Liver (tissue), 9 donors: ENCODE measurements around the gene CDH22. TPM values are rescaled to one million over a fixed set of nuclear protein-coding genes. Genes with fewer than 3 reads are reported as not detected.

Experiments
- DNase-seq: peaks from one replicate; pipeline ENCODE4 v3.0.0-alpha.2; 2017; ENCODE audit warnings: low spot score
- H3K27ac ChIP-seq, 2 donors: one replicate each; pipeline ENCODE4 v1.7.0; 2013; ENCODE audit warnings: inconsistent platforms in 2 of 2, low read length in 2 of 2, control low read depth in 1 of 2, low read depth in 1 of 2, mild to moderate bottlenecking in 1 of 2
- H3K27me3 ChIP-seq, 4 donors: one replicate each; pipeline versions ENCODE4 v1.6.1 to v1.7.0; 2013; ENCODE audit warnings: low read length in 3 of 4, inconsistent platforms in 1 of 4, mild to moderate bottlenecking in 1 of 4, moderate library complexity in 1 of 4; ENCODE audit not compliant: control insufficient read depth in 4 of 4, insufficient read depth in 4 of 4
- H3K36me3 ChIP-seq, 4 donors: one replicate each; pipeline versions ENCODE4 v1.6.1 to v1.7.0; 2013; ENCODE audit warnings: low read length in 3 of 4, mild to moderate bottlenecking in 3 of 4, low read depth in 1 of 4, moderate library complexity in 1 of 4; ENCODE audit not compliant: control insufficient read depth in 4 of 4, insufficient read depth in 3 of 4
- H3K4me1 ChIP-seq, 4 donors: one replicate each; pipeline versions ENCODE4 v1.6.1 to v1.7.0; 2013; ENCODE audit warnings: low read length in 3 of 4, mild to moderate bottlenecking in 3 of 4, moderate library complexity in 1 of 4; ENCODE audit not compliant: control insufficient read depth in 4 of 4, insufficient read depth in 4 of 4
- H3K4me3 ChIP-seq, 3 donors: one replicate each; pipeline versions ENCODE4 v1.6.1 to v1.7.0; 2013; ENCODE audit warnings: low read length in 3 of 3, control low read depth in 1 of 3, low read depth in 1 of 3, mild to moderate bottlenecking in 1 of 3
- H3K9ac ChIP-seq, 2 donors: one replicate each; pipeline ENCODE4 v1.7.0; 2013; ENCODE audit warnings: low read length in 2 of 2, mild to moderate bottlenecking in 2 of 2, moderate library complexity in 2 of 2, control low read depth in 1 of 2, low read depth in 1 of 2
- H3K9me3 ChIP-seq, 4 donors: one replicate each; pipeline versions ENCODE4 v1.6.1 to v1.7.0; 2013; ENCODE audit warnings: low read length in 3 of 4; ENCODE audit not compliant: control insufficient read depth in 4 of 4
- CTCF ChIP-seq: fragments of 150-350 bp; IDR thresholded peaks from 2 replicates; pipeline ENCODE4 v1.5.1; 2017; ENCODE audit warnings: improper control_type of control experiment, low read depth, low read length; ENCODE audit not compliant: missing input control
- EGR1 ChIP-seq, 2 donors: IDR thresholded peaks; 2 replicates each; pipeline ENCODE4 v1.6.1; 2016 to 2018; ENCODE audit warnings: antibody characterized with exemption in 2 of 2, low read depth in 2 of 2
- FOXA1 ChIP-seq: IDR thresholded peaks from 2 replicates; pipeline ENCODE4 v1.6.1; 2016; ENCODE audit warnings: antibody characterized with exemption
- FOXA2 ChIP-seq: IDR thresholded peaks from 2 replicates; pipeline ENCODE4 v1.6.1; 2016; ENCODE audit warnings: antibody characterized with exemption
- GABPA ChIP-seq, 2 donors: IDR thresholded peaks in 1 of 2; conservative IDR thresholded peaks in 1 of 2; 2 replicates each; pipeline ENCODE4 v1.6.1; 2016; ENCODE audit warnings: antibody characterized with exemption in 2 of 2, mild to moderate bottlenecking in 1 of 2, moderate library complexity in 1 of 2
- HNF4A ChIP-seq, 2 donors: conservative IDR thresholded peaks; 2 replicates each; pipeline ENCODE4 v1.6.1; 2016; ENCODE audit warnings: antibody characterized with exemption in 2 of 2, mild to moderate bottlenecking in 2 of 2
- HNF4G ChIP-seq: IDR thresholded peaks from 2 replicates; pipeline ENCODE4 v1.6.1; 2016; ENCODE audit warnings: antibody characterized with exemption
- JUND ChIP-seq, 2 donors: IDR thresholded peaks; 2 replicates each; pipeline ENCODE4 v1.6.1; 2016; ENCODE audit warnings: antibody characterized with exemption in 2 of 2
- NR2F2 ChIP-seq: IDR thresholded peaks from 2 replicates; pipeline ENCODE4 v1.6.1; 2016; ENCODE audit warnings: antibody characterized with exemption
- RAD21 ChIP-seq, 2 donors: IDR thresholded peaks; 2 replicates each; pipeline ENCODE4 v1.6.1; 2016; ENCODE audit warnings: antibody characterized with exemption in 2 of 2, mild to moderate bottlenecking in 2 of 2
- RXRA ChIP-seq, 2 donors: IDR thresholded peaks; 2 replicates each; pipeline ENCODE4 v1.6.1; 2017 to 2018; ENCODE audit warnings: antibody characterized with exemption in 2 of 2, mild to moderate bottlenecking in 1 of 2
- SP1 ChIP-seq: IDR thresholded peaks from 2 replicates; pipeline ENCODE4 v1.6.1; 2018; ENCODE audit warnings: antibody characterized with exemption, mild to moderate bottlenecking
- TAF1 ChIP-seq: conservative IDR thresholded peaks from 2 replicates; pipeline ENCODE4 v1.6.1; 2016; ENCODE audit warnings: antibody characterized with exemption, mild to moderate bottlenecking
- YY1 ChIP-seq: IDR thresholded peaks from 2 replicates; pipeline ENCODE4 v1.6.1; 2016; ENCODE audit warnings: antibody characterized with exemption, mild to moderate bottlenecking
- WGBS: extraction: QIAGEN DNeasy Blood & Tissue Kit; methylation state at CpG from one replicate; pipeline ENCODE4 v1.1.7; 2013; 5-methylcytosine and 5-hydroxymethylcytosine counted together
- polyA plus RNA-seq, 2 donors: library from polyadenylated mRNA; stranded (reverse) in 1 of 2; unstranded in 1 of 2; fragments of 200-250 nt in 1 of 2; fragments of >200 nt in 1 of 2; fragmentation: Nextera tagmentation in 1 of 2; extraction: Ambion mirVana in 1 of 2; gene quantifications; one replicate each; pipeline versions ENCODE4 v1.2.1 to v1.2.3, GENCODE V29; 2013 to 2015
- total RNA-seq, 2 donors: library from RNA; depleted of rRNA; stranded (reverse); fragments of >200 nt; gene quantifications; one replicate each; pipeline ENCODE4 v1.2.3, GENCODE V29; 2014
- TF ChIP-seq, protein P1 (sequence below): IDR thresholded peaks from 2 replicates; pipeline ENCODE4 v1.6.1; 2016; ENCODE audit warnings: antibody characterized with exemption
- TF ChIP-seq, protein P2 (sequence below): IDR thresholded peaks from 2 replicates; pipeline ENCODE4 v1.6.1; 2016; ENCODE audit warnings: antibody characterized with exemption
- TF ChIP-seq, protein P3 (sequence below): IDR thresholded peaks from 2 replicates; pipeline ENCODE4 v1.6.1; 2016; ENCODE audit warnings: antibody characterized with exemption
- donor health status: healthy.
- donor health status: healthy.
- donor health status: healthy.
- donor health status: healthy.
- donor health status: healthy.

The CDH22 gene
- total and polyA plus RNA-seq, 4 donors = 0.02 TPM; not detected in 3

GRCh38 chr20:46349742-46350056 lies 41.4 kb upstream of the CDH22 start (continued):
- no peak for TF ChIP-seq FOXA1
- TF ChIP-seq, protein P1, sequence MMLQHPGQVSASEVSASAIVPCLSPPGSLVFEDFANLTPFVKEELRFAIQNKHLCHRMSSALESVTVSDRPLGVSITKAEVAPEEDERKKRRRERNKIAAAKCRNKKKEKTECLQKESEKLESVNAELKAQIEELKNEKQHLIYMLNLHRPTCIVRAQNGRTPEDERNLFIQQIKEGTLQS = no peak
- TF ChIP-seq HNF4A (conservative IDR thresholded peaks at IDR 0.05) = no peak
- TF ChIP-seq YY1 = no peak
- no peak for TF ChIP-seq RAD21 (IDR thresholded peaks at IDR 0.05)

GRCh38 chr20:46349035-46349741 lies 40.9 kb upstream of the CDH22 start:
- Histone ChIP-seq H3K4me1 (peaks cover 0 to 6% (median 2%) of the 10 kb centered on the region in 4 donors), H3K36me3 (peaks cover 0 to 22% (median 9%) of the 10 kb centered on the region in 4 donors), H3K9me3 (no peaks in the 10 kb centered on the region), H3K27me3 (no peaks in the 10 kb centered on the region), H3K9ac (no peak overlapping the region), H3K4me3 (no peak overlapping the region), H3K27ac (no peak overlapping the region)
- peak; percentile 65 for DNase-seq
- 67% methylated on average over 12 of the region's 12 CpGs for WGBS
- TF ChIP-seq CTCF (peak; percentile 61), RAD21 (IDR thresholded peaks at IDR 0.05) (peak; percentile 80 to 86), FOXA2 (no peak), GABPA (IDR thresholded peaks at IDR 0.05 in 1 of 2, conservative IDR thresholded peaks at IDR 0.05 in 1 of 2) (no peak), HNF4G (no peak), TAF1 (no peak)

GRCh38 chr20:46347841-46348803 lies 39.8 kb upstream of the CDH22 start:
- no peaks in the 10 kb centered on the region for H3K9me3 ChIP-seq
- peaks cover 0 to 22% (median 9%) of the 10 kb centered on the region in 4 donors for H3K36me3 ChIP-seq
- WGBS = 86% methylated on average over 25 of the region's 25 CpGs
- TF ChIP-seq FOXA2 = no peak
- no peak for TF ChIP-seq FOXA1
- no peak overlapping the region for H3K27ac ChIP-seq
- H3K4me1 ChIP-seq = peaks cover 0 to 4% (median under 1%) of the 10 kb centered on the region in 4 donors
- no peak overlapping the region for H3K9ac ChIP-seq
- no peak overlapping the region for H3K4me3 ChIP-seq
- no peaks in the 10 kb centered on the region for H3K27me3 ChIP-seq
- no peak for DNase-seq

GRCh38 chr20:46346770-46347169 lies 38.5 kb upstream of the CDH22 start:
- H3K27ac ChIP-seq = no peak overlapping the region
- peaks cover 0 to 21% (median 6%) of the 10 kb centered on the region in 4 donors for H3K36me3 ChIP-seq
- H3K4me1 ChIP-seq = peaks cover 0 to 6% (median 2%) of the 10 kb centered on the region in 4 donors
- peaks cover 0 to 4% (median 1%) of the 10 kb centered on the region in 4 donors for H3K27me3 ChIP-seq
- no peak for DNase-seq
- H3K9ac ChIP-seq = no peak overlapping the region
- WGBS = 86% methylated on average over 8 of the region's 8 CpGs
- no peaks in the 10 kb centered on the region for H3K9me3 ChIP-seq
- H3K4me3 ChIP-seq = no peak overlapping the region
- TF ChIP-seq FOXA1 = no peak
- no peak for TF ChIP-seq JUND (IDR thresholded peaks at IDR 0.05)
- no peak for TF ChIP-seq FOXA2
- TF ChIP-seq EGR1 (IDR thresholded peaks at IDR 0.05; ENCODE audit: low read depth in 2 of 2) = no peak
- no peak for TF ChIP-seq NR2F2
- no peak for TF ChIP-seq RXRA (IDR thresholded peaks at IDR 0.05)
- no peak for TF ChIP-seq YY1
- TF ChIP-seq CTCF = no peak
- no peak for TF ChIP-seq TAF1
- TF ChIP-seq, protein P2, sequence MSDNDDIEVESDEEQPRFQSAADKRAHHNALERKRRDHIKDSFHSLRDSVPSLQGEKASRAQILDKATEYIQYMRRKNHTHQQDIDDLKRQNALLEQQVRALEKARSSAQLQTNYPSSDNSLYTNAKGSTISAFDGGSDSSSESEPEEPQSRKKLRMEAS = no peak
- no peak for TF ChIP-seq SP1
- TF ChIP-seq, protein P3, sequence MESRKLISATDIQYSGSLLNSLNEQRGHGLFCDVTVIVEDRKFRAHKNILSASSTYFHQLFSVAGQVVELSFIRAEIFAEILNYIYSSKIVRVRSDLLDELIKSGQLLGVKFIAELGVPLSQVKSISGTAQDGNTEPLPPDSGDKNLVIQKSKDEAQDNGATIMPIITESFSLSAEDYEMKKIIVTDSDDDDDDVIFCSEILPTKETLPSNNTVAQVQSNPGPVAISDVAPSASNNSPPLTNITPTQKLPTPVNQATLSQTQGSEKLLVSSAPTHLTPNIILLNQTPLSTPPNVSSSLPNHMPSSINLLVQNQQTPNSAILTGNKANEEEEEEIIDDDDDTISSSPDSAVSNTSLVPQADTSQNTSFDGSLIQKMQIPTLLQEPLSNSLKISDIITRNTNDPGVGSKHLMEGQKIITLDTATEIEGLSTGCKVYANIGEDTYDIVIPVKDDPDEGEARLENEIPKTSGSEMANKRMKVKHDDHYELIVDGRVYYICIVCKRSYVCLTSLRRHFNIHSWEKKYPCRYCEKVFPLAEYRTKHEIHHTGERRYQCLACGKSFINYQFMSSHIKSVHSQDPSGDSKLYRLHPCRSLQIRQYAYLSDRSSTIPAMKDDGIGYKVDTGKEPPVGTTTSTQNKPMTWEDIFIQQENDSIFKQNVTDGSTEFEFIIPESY = no peak
